Skin of body (tissue), 2 donors: ENCODE data around the gene RAD51B. TPM values are rescaled to one million over a fixed set of nuclear protein-coding genes. Genes with fewer than 3 reads are reported as not detected.

Experiments used
- DNase-seq: peaks from one replicate; lab custom pipeline; 2025; lab: John Stamatoyannopoulos, UW
- total RNA-seq: library from RNA; depleted of rRNA; stranded (reverse); fragments of >200 nt; gene quantifications from one replicate; pipeline ENCODE4 v1.2.3, GENCODE V29; 2014

Gene RAD51B
- total RNA-seq, 1 donor from 2014 or later, result 35.1 TPM

- no peak for DNase-seq
Observed at GRCh38 chr14:68729556-68729955, 910.0 kb downstream of the RAD51B start.

- DNase-seq, result no peak
Observed at GRCh38 chr14:68730348-68730747, 910.8 kb downstream of the RAD51B start.

GRCh38 chr14:68730811-68731425, 911.3 kb downstream of the RAD51B start:
- DNase-seq, result no peak

GRCh38 chr14:68733086-68733914, 913.7 kb downstream of the RAD51B start:
- DNase-seq, result no peak

- no peak for DNase-seq
Observed at GRCh38 chr14:68734231-68734732, 914.7 kb downstream of the RAD51B start.

- DNase-seq, result peak; percentile 57
Observed at GRCh38 chr14:68735856-68736255, 916.3 kb downstream of the RAD51B start.

- DNase-seq, result no peak
Observed at GRCh38 chr14:68736471-68736871, 916.9 kb downstream of the RAD51B start.

- DNase-seq, result no peak
Observed at GRCh38 chr14:68737086-68737485, 917.5 kb downstream of the RAD51B start.

- no peak for DNase-seq
Observed at GRCh38 chr14:68738559-68738958, 919.0 kb downstream of the RAD51B start.

- DNase-seq, result no peak
Observed at GRCh38 chr14:68739701-68740100, 920.1 kb downstream of the RAD51B start.

- DNase-seq, result no peak
Observed at GRCh38 chr14:68740788-68741476, 921.4 kb downstream of the RAD51B start.

- DNase-seq, result no peak
Observed at GRCh38 chr14:68741477-68741791, 921.9 kb downstream of the RAD51B start.

GRCh38 chr14:68741839-68742470, 922.4 kb downstream of the RAD51B start:
- no peak for DNase-seq

GRCh38 chr14:68744613-68745012, 925.0 kb downstream of the RAD51B start:
- DNase-seq, result no peak

- DNase-seq, result no peak
Observed at GRCh38 chr14:68747393-68747792, 927.8 kb downstream of the RAD51B start.

GRCh38 chr14:68748260-68748659, 928.7 kb downstream of the RAD51B start:
- DNase-seq, result no peak

- DNase-seq, result no peak
Observed at GRCh38 chr14:68748691-68749090, 929.1 kb downstream of the RAD51B start.

- DNase-seq, result no peak
Observed at GRCh38 chr14:68749487-68750475, 930.2 kb downstream of the RAD51B start.

- DNase-seq, result no peak
Observed at GRCh38 chr14:68752271-68753006, 932.9 kb downstream of the RAD51B start.

GRCh38 chr14:68753690-68754089, 934.1 kb downstream of the RAD51B start:
- peak; percentile 82 for DNase-seq
